IPS-11a (cell line): ENCODE data around the gene HEATR5A.
"Not testable (repeated sequence)": the region's sequence is repeated elsewhere in the genome, so short reads cannot be mapped to it uniquely, and the experiment has no call there.

ENCODE experiments used
- H3K4me3 ChIP-seq: one replicate; pipeline ENCODE4 v1.5.1; 2013; ENCODE audit warnings: low read depth, low read length, control low read depth

The HEATR5A gene

DNA sequence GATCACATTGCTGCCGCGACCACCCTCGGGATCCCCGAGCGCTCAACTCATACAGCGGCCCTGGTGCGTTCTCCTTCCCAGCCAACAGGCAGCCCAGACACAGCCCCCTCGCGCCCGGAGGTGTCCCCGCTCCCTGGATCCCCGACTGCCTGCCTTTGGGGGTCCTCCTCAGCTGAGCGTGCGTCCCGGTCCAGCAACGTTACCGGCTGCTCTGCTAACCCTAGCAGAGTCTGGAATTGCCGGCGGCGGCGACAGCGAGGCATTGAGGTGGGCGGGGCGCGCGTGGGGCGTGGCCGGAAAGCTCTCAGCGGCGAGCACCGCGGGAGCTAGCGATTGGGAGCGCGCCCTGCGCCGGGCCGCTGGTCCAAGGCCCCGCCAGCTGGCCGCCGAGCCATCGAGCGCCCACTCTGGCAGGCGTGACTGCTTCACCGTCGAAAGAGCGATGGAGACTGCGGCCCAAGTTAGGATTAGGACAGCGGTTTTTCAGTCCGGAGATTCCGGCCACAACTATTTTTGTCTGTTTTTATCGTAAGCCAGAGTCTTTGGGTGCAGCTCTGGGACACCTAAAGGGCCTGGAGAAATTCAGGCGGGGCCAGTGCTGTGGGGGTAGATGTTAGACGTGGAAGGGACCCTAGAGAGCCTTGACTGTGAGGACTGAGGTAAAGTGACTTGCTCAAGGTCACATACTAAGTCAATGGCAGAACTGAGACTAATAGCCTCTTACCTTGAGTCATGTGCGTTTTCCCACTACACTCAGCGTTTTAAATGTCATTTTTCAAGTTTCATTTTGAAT, at the start of gene HEATR5A:
Gene HEATR5A (minus strand): TSS at position 232 of the 793 bp plus-strand sequence. CDS start 17,575 bp downstream, outside the sequence.
- peak within 1 kb of the TSS; percentile 75 for H3K4me3 ChIP-seq

DNA sequence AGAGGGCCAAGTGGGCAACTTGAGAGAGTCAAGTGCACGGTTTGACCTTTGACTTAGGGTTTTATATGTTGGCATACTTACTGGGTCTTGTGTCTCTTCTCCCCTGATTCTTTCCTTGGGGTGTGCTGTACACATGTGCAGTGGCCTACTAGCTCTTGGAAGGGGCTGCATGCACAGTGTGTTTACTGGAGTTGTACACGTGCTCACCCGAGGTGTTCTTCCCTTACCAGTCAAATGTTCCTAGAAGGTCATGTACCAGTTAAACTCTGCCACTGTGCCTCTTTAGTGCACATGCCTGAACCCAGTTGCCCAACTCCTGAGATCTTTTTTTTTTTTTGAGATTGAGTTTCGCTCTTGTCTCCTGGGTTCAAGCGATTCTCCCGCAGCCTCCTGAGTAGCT, 46.2 kb upstream of the HEATR5A start:
- H3K4me3 ChIP-seq, result no peak overlapping the region

DNA sequence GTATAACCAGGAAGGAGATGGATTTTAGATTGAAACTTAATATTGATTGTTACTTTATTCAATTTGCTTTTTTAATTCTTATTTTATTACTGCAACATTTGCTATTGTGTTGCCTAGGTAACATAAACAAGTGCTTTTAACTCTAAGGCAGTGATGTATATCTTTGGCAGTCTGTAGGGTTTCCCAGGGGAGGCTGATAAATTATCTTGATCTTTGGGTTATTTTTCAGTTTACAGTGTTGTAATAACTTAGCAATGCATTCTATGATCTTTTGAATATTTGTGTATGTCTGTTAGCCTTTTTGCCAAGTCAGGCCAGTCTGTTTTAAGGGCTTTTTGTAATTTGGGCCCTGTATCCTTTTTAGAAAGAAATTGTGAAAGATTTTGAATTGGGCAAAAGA, 44.8 kb upstream of the HEATR5A start:
- H3K4me3 ChIP-seq, result no peak overlapping the region

DNA sequence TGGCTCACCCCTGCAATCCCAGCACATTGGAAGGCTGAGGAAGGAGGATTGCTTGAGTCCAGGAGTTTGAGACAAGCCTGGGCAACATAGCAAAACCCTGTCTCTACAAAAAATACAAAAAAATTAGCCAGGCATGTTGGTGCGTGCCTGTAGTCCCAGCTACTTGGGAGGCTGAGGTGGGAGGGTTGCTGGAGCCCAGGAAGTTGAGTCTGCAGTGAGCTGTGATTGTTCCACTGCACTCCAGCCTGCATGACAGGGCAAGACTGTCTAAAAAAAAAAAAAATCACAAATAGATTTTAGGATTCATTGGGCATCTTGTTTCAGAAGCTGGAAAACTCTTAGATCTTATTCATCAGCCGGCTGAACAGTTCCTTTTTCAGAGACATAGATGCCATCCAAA, 42.1 kb upstream of the HEATR5A start:
- not testable (repeated sequence) for H3K4me3 ChIP-seq

DNA sequence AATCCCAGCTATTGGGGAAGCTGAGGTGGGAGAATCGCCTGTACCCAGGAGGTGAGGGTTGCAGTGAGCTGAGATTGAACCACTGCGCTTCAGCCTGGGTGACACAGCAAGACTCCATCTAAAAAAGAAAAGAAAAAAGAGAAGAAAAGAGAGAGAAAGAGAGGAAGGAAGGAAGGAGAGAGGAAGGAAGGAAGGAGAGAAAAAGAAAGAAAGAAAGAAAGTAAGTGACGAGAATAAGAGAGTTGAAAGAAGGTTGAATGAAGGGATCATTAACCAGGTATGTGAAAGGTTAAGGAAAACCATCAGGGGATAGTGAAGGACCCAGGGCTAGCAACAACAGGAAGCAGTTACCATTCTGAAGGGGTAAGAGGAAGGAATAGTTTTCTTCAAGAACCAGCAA, 41.2 kb upstream of the HEATR5A start:
- no peak overlapping the region for H3K4me3 ChIP-seq

DNA sequence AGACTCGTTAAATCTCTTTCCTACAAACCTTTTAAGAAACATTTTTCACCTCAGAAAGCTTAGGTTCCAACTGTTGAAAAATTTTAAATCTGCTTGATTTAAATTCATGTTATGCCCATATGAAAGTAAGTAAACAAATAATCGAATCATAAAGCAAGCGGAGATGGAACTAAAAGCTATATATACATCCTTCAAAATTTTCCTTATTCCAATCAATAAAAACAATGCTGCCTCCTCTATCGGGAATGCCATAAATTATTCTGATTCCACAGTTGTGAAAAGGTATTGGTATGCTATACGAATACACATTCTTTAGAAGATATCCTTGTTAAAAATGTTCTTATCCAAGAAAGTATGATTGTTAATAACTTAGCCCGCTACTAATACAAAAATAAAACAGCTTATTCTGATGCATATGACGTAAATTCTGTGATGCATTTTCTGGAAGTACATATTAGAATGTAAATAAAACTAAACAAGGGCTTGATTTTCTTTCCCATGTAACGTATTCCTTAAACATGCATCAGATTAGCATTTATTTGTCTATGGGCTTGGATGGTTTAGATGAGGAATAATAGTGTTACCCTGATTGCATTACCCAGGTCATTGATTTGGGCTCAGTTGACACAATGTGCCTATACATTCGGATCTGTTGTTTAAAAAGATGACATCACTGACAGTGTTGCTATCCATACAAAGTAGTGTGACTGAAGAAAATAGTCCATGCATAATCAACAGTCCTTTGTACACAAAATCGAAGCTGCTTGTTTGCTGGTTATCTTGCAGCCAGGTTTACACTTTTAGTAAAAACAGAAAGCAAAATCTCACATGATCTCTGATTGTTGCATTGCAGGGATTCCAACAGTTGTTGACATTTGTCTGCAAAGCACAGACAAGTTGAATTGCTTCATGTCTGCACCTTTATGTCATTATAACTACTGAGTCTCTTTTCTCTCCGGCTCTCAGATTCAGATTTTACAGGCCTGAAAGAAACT, 37.6 kb upstream of the HEATR5A start:
- H3K4me3 ChIP-seq, result no peak overlapping the region

DNA sequence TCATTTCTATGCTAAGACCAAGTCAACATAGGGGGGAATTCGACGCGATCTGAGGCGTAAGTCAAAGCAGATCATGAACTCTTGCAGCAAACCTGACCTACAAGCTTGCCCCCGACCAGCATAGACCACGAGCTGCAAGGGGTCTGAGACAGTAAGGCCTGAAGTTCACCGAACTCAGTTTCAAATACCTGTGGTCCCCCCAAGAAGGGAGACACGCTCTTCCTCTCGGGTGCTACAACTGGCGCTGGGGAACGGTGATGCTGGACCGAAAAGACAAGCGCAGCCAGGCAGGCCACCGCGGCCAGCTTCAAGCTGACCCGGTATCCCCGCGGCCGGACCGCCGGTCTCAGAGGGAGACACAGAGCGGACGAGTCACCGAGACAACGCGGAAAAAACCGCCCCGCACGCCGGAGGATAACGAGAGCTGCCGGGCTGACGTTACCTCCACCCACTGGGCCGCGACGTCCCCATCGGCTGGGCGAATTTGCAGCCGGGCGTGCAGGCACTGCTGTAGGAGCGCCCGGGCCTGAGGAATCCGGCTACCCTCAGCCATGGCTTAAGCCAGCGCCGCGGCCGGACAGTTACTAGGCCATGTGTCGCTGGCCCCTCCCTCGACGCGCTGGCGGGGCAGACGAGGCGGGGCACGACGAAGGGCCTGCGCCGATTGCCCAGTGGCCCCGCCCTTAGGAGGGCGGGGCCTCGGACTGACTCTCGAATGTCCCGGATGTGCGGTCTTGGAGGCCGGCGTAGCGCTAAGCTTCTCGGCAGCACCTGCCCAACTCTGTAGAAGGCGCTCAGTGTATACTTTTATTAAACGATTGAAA, 36.7 kb upstream of the HEATR5A start, which contains the start of gene DTD2:
Gene DTD2 (minus strand): TSS at position 666 of the 824 bp plus-strand sequence. CDS start 113 bp downstream, at position 553.
- peak within 1 kb of the TSS; percentile 88 for H3K4me3 ChIP-seq

DNA sequence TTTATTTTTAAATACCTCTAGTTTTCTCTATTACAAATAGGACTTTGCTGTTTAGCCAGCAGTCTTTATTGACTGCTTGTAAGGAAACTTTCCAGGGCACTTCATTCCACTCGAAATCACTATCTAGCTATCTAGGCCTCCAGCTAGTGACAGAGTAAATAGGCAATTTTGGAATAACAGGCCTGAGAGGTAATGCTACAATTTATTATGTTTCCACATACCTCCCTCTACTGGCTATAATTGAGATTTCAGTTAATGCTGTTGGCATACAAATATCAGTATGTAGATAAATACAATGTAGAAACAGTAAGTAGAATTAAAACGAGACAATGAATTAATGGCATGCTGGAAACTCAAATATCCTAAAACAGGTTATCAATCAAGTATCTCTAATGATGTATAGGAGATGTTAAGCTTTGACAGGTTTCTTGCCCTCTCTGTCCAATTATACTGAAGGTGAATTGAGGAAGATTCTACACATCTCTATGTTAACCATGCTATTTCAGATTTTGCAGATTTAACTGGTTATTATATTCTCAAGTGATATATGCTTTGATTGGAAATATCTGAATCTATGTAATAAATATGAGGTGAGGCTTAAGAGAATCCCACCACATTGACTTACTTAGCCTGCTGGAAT, 29.7 kb upstream of the HEATR5A start:
- H3K4me3 ChIP-seq, result no peak overlapping the region

DNA sequence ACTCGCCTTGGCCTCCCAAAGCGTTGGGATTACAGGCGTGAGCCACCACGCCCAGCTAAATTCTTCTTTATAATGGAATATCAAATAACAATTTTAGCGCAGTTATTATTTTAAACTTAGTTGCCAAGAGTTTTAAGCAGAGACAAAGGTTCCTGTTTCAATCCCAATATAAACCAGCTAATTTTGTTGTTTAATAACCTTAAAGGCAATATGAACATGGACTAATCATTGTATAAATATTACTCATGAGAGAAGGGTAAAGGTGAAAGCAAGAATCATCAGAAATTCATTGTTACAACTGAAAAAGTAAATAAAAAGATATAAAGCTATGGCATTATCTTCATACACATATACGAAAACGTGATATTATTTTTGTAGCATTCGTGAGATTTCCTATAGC, 28.8 kb upstream of the HEATR5A start:
- no peak overlapping the region for H3K4me3 ChIP-seq

DNA sequence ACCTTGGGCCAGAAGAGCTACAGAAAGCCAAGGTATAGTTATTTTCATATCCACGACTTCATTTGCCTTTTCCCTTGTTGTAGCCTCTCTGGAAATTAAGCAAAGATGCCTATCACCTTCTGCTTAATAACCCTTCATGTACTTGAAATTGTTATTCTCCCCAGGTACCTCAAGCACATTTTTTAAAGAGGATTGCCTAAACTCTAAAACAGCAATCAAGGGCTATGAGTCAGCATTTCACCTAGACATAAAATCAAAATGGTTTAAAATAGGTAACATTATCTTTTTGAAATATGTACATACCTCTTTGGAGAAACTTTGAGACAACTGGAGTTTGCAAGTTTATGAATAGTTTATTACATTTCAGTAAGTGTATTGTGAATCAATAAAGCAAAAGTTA, 25.4 kb upstream of the HEATR5A start:
- H3K4me3 ChIP-seq, result no peak overlapping the region

DNA sequence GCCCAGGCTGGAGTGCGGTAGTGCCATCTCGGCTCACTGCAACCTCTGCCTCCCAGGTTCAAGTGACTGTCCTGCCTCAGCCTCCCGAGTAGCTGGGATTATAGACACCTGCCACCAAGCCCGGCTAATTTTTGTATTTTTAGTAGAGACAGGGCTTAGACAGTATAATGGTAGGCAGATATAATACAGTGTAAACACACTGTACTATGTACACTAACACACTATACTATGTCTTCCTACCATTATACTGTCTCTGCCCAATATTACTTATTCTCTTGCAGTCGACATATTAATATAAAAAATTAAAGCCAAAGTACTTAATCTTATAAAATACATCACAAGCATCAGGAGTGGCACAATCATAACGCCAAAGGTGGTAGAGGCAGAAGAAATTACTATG, 21.9 kb upstream of the HEATR5A start:
- H3K4me3 ChIP-seq, result no peak overlapping the region

DNA sequence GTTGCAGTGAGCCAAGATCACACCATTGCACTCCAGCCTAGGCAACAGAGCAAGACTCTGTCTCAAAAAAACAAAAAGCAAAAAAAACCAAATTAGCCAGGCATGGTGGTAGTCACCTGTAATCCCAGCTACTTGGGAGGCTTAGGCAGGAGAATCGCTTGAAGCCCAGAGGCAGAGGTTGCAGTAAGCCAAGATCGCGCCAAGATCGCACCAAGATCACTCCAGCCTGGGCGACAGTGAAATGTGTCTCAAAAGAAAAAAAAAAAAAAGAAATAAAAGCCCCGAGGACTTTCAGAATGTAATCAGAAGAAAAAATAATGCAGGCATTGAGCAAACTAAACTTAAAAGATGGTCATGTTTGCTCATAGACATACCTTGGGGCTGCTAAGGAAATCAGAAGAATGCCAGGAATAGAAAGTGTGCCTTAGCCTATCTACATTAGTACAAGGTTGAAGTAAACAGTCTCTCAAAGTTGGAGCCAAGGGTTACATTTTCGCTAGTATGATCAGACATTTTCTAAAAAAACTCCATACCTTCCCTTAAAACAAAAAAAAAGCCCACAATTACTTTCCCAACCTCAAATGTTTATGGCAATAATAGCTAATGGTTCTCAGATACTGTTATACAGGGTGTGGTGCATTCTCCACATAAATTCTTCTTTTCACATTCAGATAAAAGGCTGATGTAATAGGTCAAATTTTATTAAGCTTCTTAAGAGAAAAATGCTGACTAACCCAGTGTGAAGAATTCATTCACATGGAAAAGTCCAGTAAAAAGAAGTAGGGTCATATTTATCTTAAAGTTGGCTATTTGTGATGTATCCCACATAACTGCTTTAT, 21.1 kb upstream of the HEATR5A start:
- H3K4me3 ChIP-seq, result no peak overlapping the region

DNA sequence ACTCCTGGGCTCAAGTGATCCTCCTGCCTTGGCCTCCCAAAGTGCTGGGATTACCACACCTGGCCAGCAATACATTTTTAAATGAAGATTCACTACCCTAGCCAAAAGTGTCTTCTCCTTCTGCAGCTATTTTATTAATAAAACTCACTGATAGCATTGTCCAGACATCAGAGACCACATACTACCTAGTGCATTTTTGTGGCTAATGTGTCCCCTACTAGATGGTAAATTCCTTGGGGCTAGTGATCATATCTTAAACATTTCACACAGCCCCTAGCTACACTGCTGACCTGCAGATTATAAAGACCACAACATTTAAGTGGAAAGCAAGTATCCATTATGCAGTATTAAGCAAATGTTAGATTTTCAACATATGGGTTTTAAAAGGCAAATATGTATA, 19.9 kb upstream of the HEATR5A start:
- no peak overlapping the region for H3K4me3 ChIP-seq

DNA sequence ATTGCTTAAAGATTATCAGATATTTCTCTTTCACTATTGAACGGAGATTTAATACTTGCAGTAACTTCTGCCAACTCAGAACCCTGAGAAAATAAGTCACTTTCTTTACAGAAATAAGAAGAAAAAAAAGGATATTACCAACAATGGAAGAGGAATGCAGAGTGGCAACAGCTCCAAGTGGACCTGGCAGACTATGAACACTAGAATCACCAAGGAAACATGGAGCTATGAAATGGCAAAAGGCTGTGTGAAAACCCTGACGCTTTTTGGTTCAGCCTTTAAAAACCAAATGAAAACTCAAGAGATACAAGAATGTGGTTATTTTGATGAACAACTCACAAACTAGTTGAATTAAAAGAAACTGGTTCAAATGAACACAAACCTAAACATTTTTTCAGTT, 19.2 kb upstream of the HEATR5A start:
- no peak overlapping the region for H3K4me3 ChIP-seq

DNA sequence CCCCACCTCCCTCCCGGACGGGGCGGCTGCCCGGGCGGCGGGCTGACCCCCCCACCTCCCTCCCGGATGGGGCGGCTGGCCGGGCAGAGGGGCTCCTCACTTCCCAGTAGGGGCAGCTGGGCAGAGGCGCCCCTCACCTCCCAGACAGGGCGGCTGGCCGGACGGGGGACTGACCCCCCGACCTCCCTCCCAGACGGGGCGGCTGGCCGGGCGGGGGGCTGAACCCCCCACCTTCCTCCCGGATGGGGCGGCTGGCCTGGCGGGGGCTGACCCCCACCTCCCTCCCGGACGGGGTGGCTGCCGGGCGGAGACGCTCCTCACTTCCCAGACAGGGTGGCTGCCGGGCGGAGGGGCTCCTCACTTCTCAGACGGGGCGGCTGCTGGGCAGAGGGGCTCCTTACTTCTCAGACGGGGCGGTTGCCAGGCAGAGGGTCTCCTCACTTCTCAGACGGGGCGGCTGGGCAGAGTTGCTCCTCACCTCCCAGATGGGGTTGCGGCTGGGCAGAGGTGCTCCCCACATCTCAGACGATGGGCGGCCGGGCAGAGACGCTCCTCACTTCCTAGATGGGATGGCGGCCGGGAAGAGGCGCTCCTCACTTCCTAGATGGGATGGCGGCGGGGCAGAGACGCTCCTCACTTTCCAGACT, 16.8 kb upstream of the HEATR5A start:
- not testable (repeated sequence) for H3K4me3 ChIP-seq

DNA sequence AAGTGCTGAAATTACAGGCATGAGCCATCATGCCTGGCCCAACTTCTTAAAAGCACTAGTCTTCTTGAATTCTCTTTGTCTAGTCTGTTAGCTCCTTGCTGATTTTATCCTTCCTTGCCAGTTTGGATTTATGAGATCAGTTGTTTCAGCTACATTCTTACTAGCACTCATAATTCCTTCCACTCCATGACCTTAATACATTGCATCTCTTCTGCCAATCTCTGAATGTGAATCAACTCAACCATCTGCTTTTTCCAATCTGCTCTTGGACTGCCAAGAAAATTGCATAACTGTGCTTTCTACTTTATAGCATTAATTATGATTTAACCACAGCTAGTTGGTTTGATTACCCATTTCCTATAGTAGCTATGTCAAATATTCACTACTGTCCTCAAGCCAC, 14.9 kb upstream of the HEATR5A start:
- no peak overlapping the region for H3K4me3 ChIP-seq

DNA sequence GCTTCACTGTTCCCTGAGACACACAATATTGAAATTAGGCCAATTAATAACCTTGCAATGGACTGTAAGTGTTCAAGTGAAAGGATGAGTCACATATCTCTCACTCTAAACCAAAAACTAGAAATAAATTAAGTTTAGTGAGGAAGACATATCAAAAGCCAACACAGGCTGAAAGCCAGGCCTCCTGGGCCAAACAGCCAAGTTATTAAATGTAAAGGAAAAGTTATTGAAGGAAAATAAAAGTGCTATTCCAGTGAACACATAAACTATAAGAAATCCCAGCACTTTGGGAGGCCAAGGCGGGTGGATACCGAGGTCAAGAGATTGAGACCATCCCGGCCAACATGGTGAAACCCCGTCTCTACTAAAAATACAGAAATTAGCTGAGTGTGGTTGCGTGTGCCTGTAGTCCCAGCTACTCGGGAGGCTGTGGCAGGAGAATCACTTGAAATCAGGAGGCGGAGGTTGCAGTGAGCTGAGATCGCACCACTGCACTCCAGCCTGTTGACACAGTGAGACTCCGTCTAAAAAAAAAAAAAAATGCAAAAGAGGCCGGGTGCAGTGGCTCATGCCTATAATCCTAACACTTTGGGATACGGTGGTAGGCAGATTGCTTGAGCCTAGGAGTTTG, 10.4 kb upstream of the HEATR5A start:
- no peak overlapping the region for H3K4me3 ChIP-seq

DNA sequence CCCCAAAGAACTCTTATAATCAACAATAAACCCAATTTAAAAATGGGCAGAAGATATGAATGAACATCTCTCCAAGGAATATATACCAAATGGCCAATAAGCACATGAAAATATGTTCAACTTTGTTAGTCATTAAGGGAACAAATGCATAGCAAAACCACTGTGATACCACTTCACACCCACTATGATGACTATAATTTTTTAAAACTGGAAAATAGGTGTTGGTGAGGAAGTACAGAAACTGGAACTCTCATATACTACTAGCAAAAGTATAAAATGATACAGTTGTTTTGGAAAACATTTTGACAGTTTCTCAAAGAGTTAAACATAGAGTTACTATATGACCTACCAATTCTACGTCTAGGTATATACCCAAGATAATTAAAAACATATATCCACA, 9.4 kb upstream of the HEATR5A start:
- no peak overlapping the region for H3K4me3 ChIP-seq

DNA sequence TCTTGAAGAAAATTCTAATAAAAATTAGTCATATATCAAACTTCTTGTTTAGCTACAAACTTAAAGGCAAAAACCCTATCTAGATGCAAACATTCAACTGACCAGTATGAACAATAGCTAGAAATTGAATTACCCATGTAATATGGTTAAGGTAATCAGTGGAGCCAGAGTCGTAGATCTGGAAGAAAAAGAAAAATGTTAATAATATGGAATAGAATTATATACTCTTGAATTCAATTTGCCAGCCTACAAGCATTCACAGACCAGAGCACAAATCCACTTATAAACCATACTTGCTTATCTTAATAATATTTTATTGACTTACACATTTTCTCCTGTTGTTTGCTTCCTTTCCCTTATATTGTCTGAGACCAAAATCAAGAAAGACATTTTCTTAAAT, 7.7 kb upstream of the HEATR5A start:
- H3K4me3 ChIP-seq, result no peak overlapping the region
